ENCODE measurements around the gene NEUROD2. TPM values are rescaled to one million over a fixed set of nuclear protein-coding genes. Genes with fewer than 3 reads are reported as not detected.

NEUROD2 gene
- total RNA-seq, 1 experiment from 2014 or later, result not detected

GRCh38 chr17:39618956-39619785 lies 11.5 kb upstream of the NEUROD2 start:
- no peak for DNase-seq (ENCODE audit: low spot score)

- peak; percentile 63 for DNase-seq (ENCODE audit: low spot score)
These were observed 10.7 kb upstream of the NEUROD2 start for GRCh38 chr17:39618246-39618913.

DNA sequence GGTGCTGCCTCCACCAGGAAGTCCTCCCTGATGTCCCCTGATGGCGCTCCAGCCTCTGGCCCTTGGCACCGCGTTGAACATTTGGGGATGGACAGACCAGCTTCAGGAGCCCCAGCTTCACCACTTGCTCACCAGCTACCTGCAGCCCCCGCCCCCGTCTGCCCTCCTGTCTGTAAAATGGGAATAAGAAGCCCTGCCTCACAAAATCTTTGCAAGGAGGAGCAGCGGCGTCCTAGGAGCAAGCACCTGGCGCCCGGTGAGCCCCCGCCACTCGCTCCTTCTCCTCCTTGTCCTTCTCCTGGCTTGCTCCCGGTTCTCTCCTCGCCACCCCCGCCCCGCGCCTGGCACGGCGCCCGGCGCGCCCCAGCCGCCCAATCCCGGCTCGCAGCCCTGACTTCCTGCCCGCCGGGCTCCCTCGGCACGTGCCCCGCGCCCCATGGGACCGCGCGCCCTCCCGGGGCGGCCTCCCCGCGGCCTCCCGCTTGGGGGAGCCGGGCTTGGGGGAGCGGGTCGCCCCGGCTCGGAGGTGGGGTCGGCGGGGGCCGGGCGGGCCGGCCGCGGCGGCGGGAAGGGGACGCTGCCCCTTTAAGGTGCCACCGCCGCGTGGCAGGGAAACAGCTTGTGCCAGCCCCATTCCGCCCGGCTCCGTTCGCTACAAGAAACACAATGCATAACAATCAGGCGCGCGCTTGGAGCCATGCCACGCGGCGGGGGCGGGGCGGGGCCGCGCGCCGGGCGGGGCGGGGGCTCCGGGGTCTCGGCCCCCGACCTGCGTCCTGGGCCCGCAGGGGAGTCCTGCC lies 9.9 kb upstream of the NEUROD2 start:
- peak; percentile 84 for DNase-seq (ENCODE audit: low spot score)

DNA sequence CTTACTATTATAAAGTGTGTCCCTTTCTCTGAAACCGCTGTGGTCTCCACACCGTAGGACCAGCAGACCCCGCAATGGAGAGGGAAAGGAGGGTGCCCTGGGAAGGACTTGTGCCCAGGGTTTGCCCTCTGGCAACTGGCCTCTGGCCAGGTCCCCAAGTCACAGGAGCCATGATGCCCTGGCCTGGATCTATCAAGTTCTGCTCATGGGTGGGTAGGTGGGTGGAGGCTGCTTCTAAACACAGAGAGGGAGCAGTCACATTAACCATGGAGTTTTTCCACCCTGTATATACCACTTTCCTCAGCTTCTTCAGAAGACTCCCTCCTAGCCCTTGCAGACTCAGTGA lies 9.4 kb upstream of the NEUROD2 start:
- DNase-seq (ENCODE audit: low spot score), result no peak

GRCh38 chr17:39615434-39615833 lies 7.7 kb upstream of the NEUROD2 start:
- DNase-seq (ENCODE audit: low spot score), result no peak

- DNase-seq (ENCODE audit: low spot score), result no peak
These were observed 6.9 kb upstream of the NEUROD2 start for GRCh38 chr17:39614545-39615157.

DNA sequence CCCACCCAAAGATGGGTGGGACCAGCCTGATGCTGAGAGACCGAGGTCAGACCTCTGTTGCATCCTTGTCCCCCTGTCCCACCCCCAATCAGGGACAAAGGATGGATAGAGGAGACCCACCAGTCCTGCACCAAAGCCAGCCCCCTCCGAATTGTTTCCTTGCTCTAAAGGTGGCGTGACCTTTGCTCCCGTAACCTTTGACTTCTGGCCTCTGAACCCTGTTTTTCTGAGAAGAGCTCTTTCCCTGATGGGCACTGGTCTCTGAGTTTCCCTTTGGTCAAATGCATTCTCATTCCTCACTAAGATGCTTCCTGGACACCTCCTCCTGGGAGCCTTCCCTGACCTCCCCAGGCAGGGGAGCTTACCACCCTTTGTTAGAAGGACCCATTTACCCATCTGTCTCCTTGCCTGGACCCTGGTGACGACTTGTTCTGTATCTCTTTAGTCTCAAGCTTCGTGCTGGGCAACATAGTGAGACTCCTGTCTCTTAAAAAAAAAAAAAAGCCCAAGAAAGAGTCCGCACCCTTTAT lies 5.3 kb upstream of the NEUROD2 start:
- no peak for DNase-seq (ENCODE audit: low spot score)

- DNase-seq (ENCODE audit: low spot score), result no peak
These were observed 4.7 kb upstream of the NEUROD2 start for GRCh38 chr17:39612291-39612894.

GRCh38 chr17:39611401-39612112 lies 3.8 kb upstream of the NEUROD2 start:
- DNase-seq (ENCODE audit: low spot score), result no peak

DNA sequence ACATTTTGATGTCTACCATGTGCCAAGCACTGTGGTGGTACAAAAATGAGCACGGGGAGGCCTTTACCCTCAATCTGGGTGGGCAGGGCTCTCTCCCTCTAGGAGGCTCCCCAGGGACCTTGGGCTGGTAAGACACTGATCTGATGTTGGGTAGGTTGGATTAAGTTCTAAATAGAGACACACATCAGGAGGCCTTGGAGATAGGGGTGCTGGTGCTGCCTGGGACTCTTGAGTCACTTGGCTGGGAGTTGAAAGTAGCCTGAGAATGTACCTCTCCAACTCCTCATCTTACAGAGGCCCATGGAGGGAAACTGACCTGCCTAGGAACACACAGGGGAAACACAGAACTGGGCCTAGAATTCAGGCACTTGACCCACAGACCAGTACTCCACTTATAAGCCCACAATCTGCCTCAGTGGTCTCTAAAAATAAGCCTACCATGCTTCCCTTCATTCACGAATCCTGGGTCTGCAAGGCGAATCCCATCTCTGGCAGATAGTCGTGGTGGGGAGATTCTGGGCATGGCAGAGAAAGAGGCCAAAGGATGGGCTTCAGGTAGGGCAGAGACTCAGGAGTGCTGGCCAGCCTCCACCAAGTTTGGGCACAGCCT lies 1.8 kb upstream of the NEUROD2 start:
- DNase-seq (ENCODE audit: low spot score), result no peak

DNA sequence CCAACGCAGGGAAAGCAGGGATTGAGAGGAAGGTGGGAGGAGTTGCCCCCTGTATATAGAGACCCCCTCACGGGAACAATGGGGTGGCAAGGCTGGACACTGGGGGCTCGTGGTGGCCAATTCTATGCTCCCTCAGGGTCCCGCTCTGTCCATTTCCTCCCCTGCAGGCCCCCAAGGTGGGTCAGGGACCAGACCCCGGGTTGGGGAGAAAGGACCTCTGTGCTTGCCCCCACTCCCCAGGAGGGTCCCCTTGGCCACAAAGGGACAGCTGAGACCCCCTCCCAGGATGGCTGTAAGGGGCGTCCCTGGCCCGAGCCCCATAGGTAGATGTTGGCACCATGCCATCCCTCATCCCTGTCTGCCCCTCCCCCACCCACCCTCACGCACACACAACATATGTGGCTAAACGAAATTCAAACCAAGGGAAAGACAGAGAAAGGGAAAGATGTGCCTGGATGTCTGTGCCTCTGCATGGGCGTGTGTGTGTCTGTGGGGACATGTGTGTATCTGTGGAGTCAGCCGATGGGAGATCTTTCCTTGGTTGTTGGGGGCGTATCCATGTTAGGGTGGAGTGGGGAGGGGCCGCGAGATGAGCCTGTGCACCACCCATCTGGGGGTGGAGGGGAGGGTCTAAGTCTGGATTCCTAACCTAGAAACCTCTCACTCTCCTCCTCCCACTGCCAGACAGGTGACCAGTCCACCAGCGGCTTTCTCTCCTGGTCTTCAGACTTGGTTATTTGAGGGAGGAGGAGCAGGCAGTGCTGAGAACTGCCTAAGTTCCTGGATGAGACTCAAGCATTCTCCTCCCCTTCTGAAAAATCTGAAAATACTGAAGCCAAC lies 642 bp upstream of the NEUROD2 start:
- DNase-seq (ENCODE audit: low spot score), result no peak

GRCh38 chr17:39607057-39607850 lies 466 bp downstream of the NEUROD2 start:
- DNase-seq (ENCODE audit: low spot score), result no peak

GRCh38 chr17:39606434-39607056 lies 1.2 kb downstream of the NEUROD2 start:
- no peak for DNase-seq (ENCODE audit: low spot score)

DNA sequence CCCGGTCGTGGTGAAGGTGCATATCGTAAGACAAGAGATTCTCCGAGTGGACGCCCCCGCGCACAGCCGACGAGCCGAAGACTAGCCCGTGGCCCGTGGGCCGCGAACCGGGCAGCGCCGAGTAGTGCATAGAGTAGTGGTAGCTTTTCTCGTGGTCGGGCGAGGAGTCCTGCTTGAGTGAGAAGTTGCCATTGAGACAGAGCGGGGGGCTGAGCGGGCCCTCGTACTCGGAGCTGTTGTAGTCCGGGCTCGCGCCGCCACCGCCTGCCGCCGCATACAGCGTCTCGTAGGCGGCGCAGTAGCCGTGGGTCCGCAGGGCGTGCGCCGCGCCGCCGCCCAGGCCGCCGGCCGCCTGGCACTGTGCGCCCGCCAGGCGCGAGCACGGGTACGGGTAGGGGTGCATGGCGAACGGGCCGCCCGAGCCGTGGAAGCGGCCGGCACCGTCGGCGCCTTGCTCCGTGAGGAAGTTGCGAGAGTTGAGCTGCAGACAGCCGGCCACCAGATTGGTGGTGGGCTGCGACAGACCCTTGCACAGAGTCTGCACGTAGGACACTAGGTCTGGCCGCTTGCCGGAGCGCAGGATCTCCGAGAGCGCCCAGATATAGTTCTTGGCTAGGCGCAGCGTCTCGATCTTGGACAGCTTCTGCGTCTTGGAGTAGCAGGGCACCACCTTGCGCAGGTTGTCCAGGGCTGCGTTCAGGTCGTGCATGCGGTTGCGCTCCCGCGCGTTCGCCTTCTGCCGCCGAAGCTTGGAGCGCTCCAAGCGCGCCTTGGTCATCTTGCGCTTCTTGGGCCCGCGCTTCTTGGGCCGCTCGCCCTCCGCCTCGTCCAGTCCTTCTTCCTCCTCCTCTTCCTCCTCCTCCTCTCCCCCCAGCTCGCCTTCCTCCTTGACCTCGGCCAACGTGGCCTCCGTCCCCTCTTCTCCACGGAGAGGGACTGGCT lies 2.0 kb downstream of the NEUROD2 start:
- DNase-seq (ENCODE audit: low spot score), result no peak

GRCh38 chr17:39604911-39605491 lies 2.7 kb downstream of the NEUROD2 start:
- no peak for DNase-seq (ENCODE audit: low spot score)

- DNase-seq (ENCODE audit: low spot score), result no peak
These were observed 4.3 kb downstream of the NEUROD2 start for GRCh38 chr17:39603304-39604016.

All from HT-29 (cell line).